AG10803 (cell line): ENCODE measurements around the gene C1orf35.
A peak's percentile ranks its signal among the peaks of the same experiment; 100 is the strongest.

Experiments
- DNase-seq: peaks from one replicate; pipeline ENCODE4 v3.0.0; 2010; ENCODE audit warnings: low read depth
- H3K4me3 ChIP-seq: 2 replicates; pipeline ENCODE4 v1.5.1; 2011; ENCODE audit warnings: mild to moderate bottlenecking, low read length, control low read depth
- CTCF ChIP-seq: conservative IDR thresholded peaks from 2 replicates; pipeline ENCODE4 v1.5.1; 2011; ENCODE audit warnings: mild to moderate bottlenecking, low read length, control low read depth, inconsistent platforms

C1orf35 gene

GRCh38 chr1:228076796-228077430, 26.2 kb downstream of the C1orf35 start:
- no peak overlapping the region for H3K4me3 ChIP-seq
- no peak for DNase-seq
- TF ChIP-seq CTCF = no peak

DNA sequence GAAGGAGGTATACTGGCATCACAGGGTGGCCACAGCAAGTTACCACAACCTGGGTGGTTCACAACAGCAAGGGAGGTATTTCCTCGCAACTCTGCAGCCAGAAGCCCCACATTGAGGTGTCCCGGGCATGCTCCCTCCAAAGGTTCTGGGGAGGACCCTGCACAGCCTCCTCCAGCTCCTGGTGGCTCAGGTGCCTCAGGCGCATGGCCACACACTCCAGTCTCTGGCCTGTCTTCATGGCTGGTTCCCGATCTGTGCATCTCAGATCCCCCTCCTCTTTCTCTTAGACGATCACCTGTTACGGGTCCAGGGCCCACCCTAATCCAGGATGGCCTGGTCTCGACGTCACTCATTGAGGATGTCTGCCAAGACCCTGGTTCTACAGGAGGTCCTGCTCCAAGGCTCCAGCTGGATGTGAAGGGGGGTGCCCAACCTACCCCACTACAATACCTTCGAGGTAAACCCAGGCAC, 27.3 kb downstream of the C1orf35 start:
- no peak for DNase-seq
- no peak for TF ChIP-seq CTCF
- no peak overlapping the region for H3K4me3 ChIP-seq

DNA sequence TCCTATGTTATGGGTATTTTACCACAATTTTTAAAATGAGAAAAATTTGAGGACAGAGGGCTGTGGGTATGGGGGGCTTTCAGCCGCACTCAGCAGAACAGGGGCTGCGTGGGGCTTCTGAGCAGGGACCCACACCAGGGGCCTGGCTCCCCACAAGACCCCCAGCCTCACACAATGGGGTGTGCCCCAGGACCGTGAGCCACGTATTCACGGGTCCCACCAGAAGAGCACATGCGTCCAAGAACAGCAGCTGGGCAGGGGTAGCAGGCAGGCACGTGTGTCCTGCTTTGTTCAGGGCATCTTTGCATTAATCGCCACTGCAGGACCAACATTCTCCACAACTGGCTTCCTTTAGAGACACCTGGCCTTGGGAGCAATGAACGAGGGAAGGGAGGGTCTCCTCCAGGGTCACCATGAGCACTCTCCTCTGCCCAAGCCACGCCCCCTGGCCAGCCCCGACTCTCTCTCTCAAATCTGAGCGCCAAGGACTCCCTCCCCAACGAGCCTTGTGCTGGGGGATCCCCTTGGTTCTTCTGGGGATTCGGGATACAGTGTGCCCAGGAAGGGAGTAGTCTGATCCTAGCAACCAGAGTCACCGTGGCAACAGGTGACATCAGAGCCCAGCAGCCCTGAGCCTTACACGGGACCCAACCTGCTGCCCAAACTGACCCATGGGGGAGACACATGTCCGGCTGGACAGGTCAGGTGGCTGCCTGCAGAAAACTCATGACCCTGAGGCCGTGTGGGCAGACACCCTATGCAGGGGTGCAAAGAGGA, 28.0 kb downstream of the C1orf35 start:
- no peak for DNase-seq
- TF ChIP-seq CTCF = no peak
- H3K4me3 ChIP-seq = no peak overlapping the region

DNA sequence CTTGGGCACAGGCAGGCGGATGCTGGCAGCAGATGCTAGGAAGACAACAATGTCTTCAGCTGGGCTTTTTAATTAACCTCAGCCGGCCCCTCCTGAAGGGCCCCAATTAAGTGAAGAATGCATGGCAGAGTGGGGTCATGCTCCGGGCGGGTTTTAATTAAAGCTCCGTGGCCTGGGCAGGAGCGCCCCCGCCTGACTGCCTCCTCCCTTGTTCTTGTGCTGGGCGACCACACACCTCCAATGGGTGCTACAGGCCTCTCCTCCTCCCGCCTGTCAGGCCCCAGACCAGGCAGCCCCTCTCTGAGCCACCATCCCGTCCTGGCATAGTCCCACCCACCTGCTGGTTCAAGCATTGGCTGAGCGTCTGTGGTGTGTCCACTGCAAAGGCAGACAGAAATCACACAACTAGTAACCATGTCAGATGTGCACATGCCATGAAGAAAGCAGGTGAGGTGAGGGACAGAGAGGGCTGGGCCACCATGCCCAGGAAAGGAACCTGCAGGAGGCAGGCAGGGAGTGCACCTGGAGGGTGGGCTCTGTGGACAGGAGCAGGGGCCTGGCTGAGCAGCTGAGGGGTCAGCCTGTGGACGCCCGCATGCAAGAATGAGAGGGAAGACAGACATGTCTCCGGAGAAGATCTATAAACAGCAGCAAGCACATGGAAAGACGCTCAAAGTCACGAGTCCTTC, 29.1 kb downstream of the C1orf35 start:
- no peak overlapping the region for H3K4me3 ChIP-seq
- no peak for DNase-seq
- peak; percentile 15; the same call in 1 of the 2 replicates for TF ChIP-seq CTCF

DNA sequence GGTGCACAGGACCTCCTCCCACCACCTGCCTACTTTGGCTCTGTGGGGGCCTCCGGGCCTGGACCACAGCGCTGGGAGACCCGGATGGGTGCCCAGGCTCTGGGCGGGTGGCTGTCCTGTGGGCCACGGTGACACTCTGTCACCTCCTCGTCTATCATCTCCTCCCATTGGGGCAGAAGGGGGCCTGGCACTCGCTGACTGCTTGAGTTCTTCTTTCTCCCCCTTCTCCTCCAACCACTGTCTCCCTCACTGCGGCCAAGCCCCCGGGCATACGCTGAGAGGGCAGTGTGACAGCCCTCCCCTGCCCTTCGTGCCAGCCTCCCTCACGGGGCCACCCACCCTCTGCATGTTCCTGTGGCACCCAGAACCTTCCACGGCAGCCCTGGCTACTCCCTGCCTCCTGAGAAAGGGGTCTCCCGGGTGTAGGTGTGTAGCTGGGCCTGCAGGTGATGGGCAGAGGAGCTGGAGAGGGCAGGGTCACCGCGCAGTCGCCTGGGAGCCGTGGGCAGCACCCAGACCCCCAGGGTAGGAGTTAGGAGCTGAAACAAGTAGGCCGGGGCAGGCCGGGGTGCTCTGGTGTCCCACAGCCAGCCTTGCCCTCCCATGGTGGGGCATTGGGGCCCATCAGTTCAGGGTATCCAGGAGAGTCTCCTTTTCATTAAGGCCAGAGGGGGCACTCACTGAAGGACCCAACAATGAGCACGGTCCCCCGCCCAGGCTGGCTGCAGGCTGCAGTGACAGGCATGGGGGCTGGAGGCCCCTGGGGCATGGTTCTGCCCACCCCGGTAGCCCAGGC, 29.9 kb downstream of the C1orf35 start:
- TF ChIP-seq CTCF = no peak
- no peak overlapping the region for H3K4me3 ChIP-seq
- no peak for DNase-seq

DNA sequence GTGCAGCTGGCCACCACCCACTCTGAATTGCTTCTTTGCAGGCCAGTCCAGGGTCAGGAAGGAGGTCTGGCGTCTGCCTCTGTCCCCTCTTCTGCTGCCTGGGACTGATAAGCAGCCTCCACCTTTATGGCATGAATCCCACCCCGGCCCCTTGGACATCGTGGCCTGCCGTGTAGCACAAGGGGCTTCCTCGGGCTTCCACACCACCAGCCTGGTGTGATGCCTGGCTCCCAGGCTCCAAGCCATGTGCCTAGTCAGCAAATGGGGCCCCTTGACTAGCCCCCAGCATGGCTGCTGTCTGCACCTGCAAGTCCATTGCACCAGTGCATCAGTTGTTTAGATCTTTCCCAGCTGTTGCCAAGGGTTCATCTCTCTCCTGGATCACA, 30.5 kb downstream of the C1orf35 start:
- no peak for DNase-seq
- no peak for TF ChIP-seq CTCF
- no peak overlapping the region for H3K4me3 ChIP-seq
